HG03060 (cell line): ENCODE results near the gene ZNF407.
"Not testable (repeated sequence)": the region's sequence is repeated elsewhere in the genome, so short reads cannot be mapped to it uniquely, and the experiment has no call there.

Experiments used
- ATAC-seq: cut with Tn5 transposase; IDR thresholded peaks from one replicate; pipeline ENCODE4 v1.9.1; 2021; ENCODE audit warnings: low read depth, moderate number of reproducible peaks; ENCODE audit not compliant: unreplicated experiment

The ZNF407 gene

GRCh38 chr18:74950479-74950878 is 352.8 kb downstream of the ZNF407 start:
- no peak for ATAC-seq

GRCh38 chr18:74951165-74951760 is 353.6 kb downstream of the ZNF407 start:
- ATAC-seq, result no peak

GRCh38 chr18:74957588-74958224 is 360.0 kb downstream of the ZNF407 start:
- no peak for ATAC-seq

GRCh38 chr18:74959216-74959615 is 361.5 kb downstream of the ZNF407 start:
- ATAC-seq, result no peak

GRCh38 chr18:74961596-74961995 is 363.9 kb downstream of the ZNF407 start:
- ATAC-seq, result no peak

- no peak for ATAC-seq
These were observed 366.3 kb downstream of the ZNF407 start for GRCh38 chr18:74963820-74964446.

GRCh38 chr18:74965682-74966081 is 368.0 kb downstream of the ZNF407 start:
- no peak for ATAC-seq

- no peak for ATAC-seq
These were observed 369.8 kb downstream of the ZNF407 start for GRCh38 chr18:74967438-74967837.

- no peak for ATAC-seq
These were observed 370.3 kb downstream of the ZNF407 start for GRCh38 chr18:74967979-74968378.

- ATAC-seq, result not testable (repeated sequence)
These were observed 373.7 kb downstream of the ZNF407 start for GRCh38 chr18:74971358-74971757.

GRCh38 chr18:74971776-74972175 is 374.1 kb downstream of the ZNF407 start:
- ATAC-seq, result not testable (repeated sequence)

GRCh38 chr18:74972354-74972753 is 374.7 kb downstream of the ZNF407 start:
- ATAC-seq, result no peak

- ATAC-seq, result no peak
These were observed 377.3 kb downstream of the ZNF407 start for GRCh38 chr18:74975001-74975400.

- no peak for ATAC-seq
These were observed 378.8 kb downstream of the ZNF407 start for GRCh38 chr18:74976331-74976909.

GRCh38 chr18:74977041-74977440 is 379.4 kb downstream of the ZNF407 start:
- no peak for ATAC-seq

- ATAC-seq, result no peak
These were observed 383.0 kb downstream of the ZNF407 start for GRCh38 chr18:74980669-74981068.

GRCh38 chr18:74981476-74981875 is 383.8 kb downstream of the ZNF407 start:
- ATAC-seq, result no peak

- no peak for ATAC-seq
These were observed 385.4 kb downstream of the ZNF407 start for GRCh38 chr18:74982946-74983635.

- no peak for ATAC-seq
These were observed 391.5 kb downstream of the ZNF407 start for GRCh38 chr18:74989134-74989533.

GRCh38 chr18:74990563-74991081 is 393.0 kb downstream of the ZNF407 start:
- no peak for ATAC-seq
